HepG2 (cell line): ENCODE results near the gene BDP1. TPM values are rescaled to one million over a fixed set of nuclear protein-coding genes. Genes with fewer than 3 reads are reported as not detected.

Source experiments
- BATF2 ChIP-seq: sonication (generic); formaldehyde crosslinking; IDR thresholded peaks from 2 replicates; pipeline ENCODE4 v1.8.0; 2022; ENCODE audit warnings: mild to moderate bottlenecking, missing genetic modification reagents, moderate library complexity
- CEBPG ChIP-seq: IDR thresholded peaks from 2 replicates; pipeline ENCODE4 v1.6.1; 2016
- CENPBD1 ChIP-seq: sonication (generic); formaldehyde crosslinking; IDR thresholded peaks from 2 replicates; pipeline ENCODE4 v1.8.0; 2022; ENCODE audit warnings: missing genetic modification reagents, low read depth, mild to moderate bottlenecking, borderline replicate concordance
- E2F1 ChIP-seq: sonication (generic); formaldehyde crosslinking; IDR thresholded peaks from 2 replicates; pipeline ENCODE4 v1.5.0; 2020; ENCODE audit warnings: missing genetic modification reagents
- HMG20B ChIP-seq: conservative IDR thresholded peaks from 2 replicates; pipeline ENCODE4 v1.6.1; 2016; ENCODE audit warnings: missing genetic modification reagents, missing compliant biosample characterization
- IRF1 ChIP-seq: sonication (generic); formaldehyde crosslinking; IDR thresholded peaks from 2 replicates; pipeline ENCODE4 v1.4.0; 2020; ENCODE audit warnings: low read depth, mild to moderate bottlenecking, missing genetic modification reagents
- IRF2 ChIP-seq: IDR thresholded peaks from 2 replicates; pipeline ENCODE4 v1.6.1; 2018; ENCODE audit warnings: missing genetic modification reagents, missing compliant biosample characterization
- ISL2 ChIP-seq: sonication (generic); formaldehyde crosslinking; IDR thresholded peaks from 2 replicates; pipeline ENCODE4 v1.5.0; 2020; ENCODE audit warnings: missing genetic modification reagents
- MXD4 ChIP-seq: IDR thresholded peaks from 2 replicates; pipeline ENCODE4 v1.6.1; 2016; ENCODE audit warnings: mild to moderate bottlenecking, missing biosample characterization, missing genetic modification reagents
- MXI1 ChIP-seq: IDR thresholded peaks from 3 replicates; pipeline ENCODE4 v1.6.1; 2012; ENCODE audit warnings: low read depth, low read length, inconsistent platforms, borderline replicate concordance
- NFRKB ChIP-seq: fragments of 450-650 bp; IDR thresholded peaks from 2 replicates; pipeline ENCODE4 v1.6.1; 2017
- NPAS2 ChIP-seq: sonication (generic); formaldehyde crosslinking; IDR thresholded peaks from 2 replicates; pipeline ENCODE4 v1.8.0; 2022; ENCODE audit warnings: mild to moderate bottlenecking, missing genetic modification reagents, borderline replicate concordance
- POGZ ChIP-seq: sonication (generic); formaldehyde crosslinking; IDR thresholded peaks from 2 replicates; pipeline ENCODE4 v1.4.0; 2020; ENCODE audit warnings: mild to moderate bottlenecking, missing genetic modification reagents
- POLR2A ChIP-seq, 2 experiments: IDR thresholded peaks; 2 replicates each; pipeline ENCODE4 v1.6.1; 2011; ENCODE audit warnings: low read depth in 2 of 2, low read length in 2 of 2, mild to moderate bottlenecking in 1 of 2, moderate library complexity in 1 of 2; ENCODE audit not compliant: insufficient read depth in 1 of 2
- SP1 ChIP-seq, 2 experiments: fragments of 450-650 bp in 1 of 2; sonication (generic) in 1 of 2; formaldehyde crosslinking in 1 of 2; IDR thresholded peaks; 2 replicates each; pipeline versions ENCODE4 v1.4.0 to v1.6.1; 2016 to 2020; ENCODE audit warnings: missing genetic modification reagents in 1 of 2
- STAG1 ChIP-seq: sonication (generic); formaldehyde crosslinking; IDR thresholded peaks from 2 replicates; pipeline ENCODE4 v1.4.0; 2020; ENCODE audit warnings: missing genetic modification reagents
- ZFP36L1 ChIP-seq: sonication (generic); formaldehyde crosslinking; IDR thresholded peaks from 2 replicates; pipeline ENCODE4 v1.8.0; 2022; ENCODE audit warnings: mild to moderate bottlenecking, missing genetic modification reagents, moderate library complexity
- ZMAT3 ChIP-seq: sonication (generic); formaldehyde crosslinking; conservative IDR thresholded peaks from 2 replicates; pipeline ENCODE4 v1.7.0; 2021; ENCODE audit warnings: missing genetic modification reagents
- ZNF143 ChIP-seq: sonication (generic); formaldehyde crosslinking; IDR thresholded peaks from 2 replicates; pipeline ENCODE4 v1.4.0; 2020; ENCODE audit warnings: missing genetic modification reagents
- ZNF225 ChIP-seq: sonication (generic); formaldehyde crosslinking; IDR thresholded peaks from 2 replicates; pipeline ENCODE4 v1.4.0; 2020; ENCODE audit warnings: mild to moderate bottlenecking, missing genetic modification reagents
- ZNF432 ChIP-seq: sonication (generic); formaldehyde crosslinking; IDR thresholded peaks from 2 replicates; pipeline ENCODE4 v1.5.0; 2020; ENCODE audit warnings: missing genetic modification reagents, mild to moderate bottlenecking, borderline replicate concordance
- ZNF567 ChIP-seq: sonication (generic); formaldehyde crosslinking; IDR thresholded peaks from 2 replicates; pipeline ENCODE4 v1.8.1; 2023; ENCODE audit warnings: mild to moderate bottlenecking, missing genetic modification reagents, borderline replicate concordance
- ZNF83 ChIP-seq: sonication (generic); formaldehyde crosslinking; IDR thresholded peaks from 2 replicates; pipeline ENCODE4 v1.4.0; 2020; ENCODE audit warnings: missing genetic modification reagents, mild to moderate bottlenecking, borderline replicate concordance
- polyA plus RNA-seq, 8 experiments: library from polyadenylated mRNA; depleted of rRNA in 3 of 8; stranded (reverse) in 7 of 8; unstranded in 1 of 8; fragments of >200 nt; fragmentation: Illumina TruSeq in 4 of 8; extraction: Trizol in 4 of 8; gene quantifications; 2 replicates each; pipeline versions ENCODE4 v1.2.1 to v1.2.3, GENCODE V29; 2011 to 2016; ENCODE audit warnings: low read depth in 4 of 8, missing spikeins in 1 of 8, mixed read lengths in 1 of 8; ENCODE audit not compliant: insufficient read depth in 1 of 8
- total RNA-seq, 5 experiments: library from RNA; depleted of rRNA; stranded (reverse); fragments of >200 nt; fragmentation: Illumina TruSeq; extraction: Trizol; gene quantifications; 2 replicates each; pipeline ENCODE4 v1.2.3, GENCODE V29; 2016; ENCODE audit warnings: low read depth in 1 of 5
- TF ChIP-seq, protein P1 (sequence below): sonication (generic); formaldehyde crosslinking; conservative IDR thresholded peaks from 2 replicates; pipeline ENCODE4 v1.4.0; 2020; ENCODE audit warnings: mild to moderate bottlenecking, missing genetic modification reagents, moderate library complexity

The BDP1 gene
- total and polyA plus RNA-seq, 2 of the 13 experiments (the other 11 are each of a cell fraction or from before 2014, with no cell fraction given) = 10.2 to 22.4 TPM

DNA sequence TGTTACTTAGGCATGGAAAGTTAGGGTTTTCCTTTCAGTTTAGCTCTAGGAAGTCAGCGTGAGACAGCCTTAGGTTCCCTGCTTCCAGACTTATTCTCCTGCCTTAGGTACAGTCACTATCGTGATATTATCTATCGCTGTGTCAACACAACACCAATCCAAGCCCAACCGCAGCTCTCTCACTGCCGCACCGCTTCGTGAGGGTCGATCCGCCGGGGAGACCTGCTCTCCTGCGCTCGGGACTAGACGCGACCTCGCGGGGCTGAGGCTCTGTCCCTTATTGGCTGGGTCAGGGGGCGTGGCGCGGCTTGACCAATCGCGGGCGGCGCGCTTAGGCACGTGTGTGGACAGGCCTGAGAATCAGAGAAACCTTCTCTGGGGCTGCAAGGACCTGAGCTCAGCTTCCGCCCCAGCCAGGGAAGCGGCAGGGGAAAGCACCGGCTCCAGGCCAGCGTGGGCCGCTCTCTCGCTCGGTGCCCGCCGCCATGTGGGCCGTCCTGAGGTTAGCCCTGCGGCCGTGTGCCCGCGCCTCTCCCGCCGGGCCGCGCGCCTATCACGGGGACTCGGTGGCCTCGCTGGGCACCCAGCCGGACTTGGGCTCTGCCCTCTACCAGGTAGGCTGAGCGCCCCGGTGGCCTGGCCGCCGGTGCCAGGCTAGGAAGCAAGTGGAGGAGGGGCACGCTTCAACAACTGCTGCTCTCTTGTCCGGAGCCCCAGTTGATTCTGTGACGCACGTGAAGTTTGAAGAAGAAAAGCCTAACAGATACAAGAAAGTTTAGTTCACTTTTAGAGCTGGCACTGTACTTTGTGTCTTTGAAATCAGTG, 131.7 kb downstream of the BDP1 start, which contains the start of gene MCCC2 (continued):
- TF ChIP-seq ZNF432 (CRISPR knock-in tag) = no peak
- TF ChIP-seq POGZ (CRISPR knock-in tag) = peak; percentile 86
- peak; percentile 4; the same call in 1 of the 2 replicates for TF ChIP-seq ZNF225 (CRISPR knock-in tag)
- peak; percentile 95 to 96 for TF ChIP-seq POLR2A (IDR thresholded peaks at IDR 0.05; ENCODE audit: insufficient read depth in 1 of 2, low read depth in 2 of 2, low read length in 2 of 2)
- no peak for TF ChIP-seq ZNF567 (CRISPR knock-in tag)
- TF ChIP-seq NFRKB = no peak
- 0 out of 2 replicates have a peak, but pooled peaks have one; percentile 42 for TF ChIP-seq BATF2 (CRISPR knock-in tag)
- no peak for TF ChIP-seq ZNF143 (CRISPR knock-in tag)
- peak; percentile 85; the same call in 1 of the 3 replicates for TF ChIP-seq MXI1
- TF ChIP-seq HMG20B (CRISPR knock-in tag) = peak; percentile 14; the same call in 1 of the 2 replicates
- peak; percentile 52; the same call in 1 of the 2 replicates for TF ChIP-seq ZFP36L1 (CRISPR knock-in tag)
- no peak for TF ChIP-seq IRF1
- TF ChIP-seq SP1 (IDR thresholded peaks at IDR 0.05) = no peak
- TF ChIP-seq SP1 (CRISPR knock-in tag; IDR thresholded peaks at IDR 0.05) = 0 out of 2 replicates have a peak, but pooled peaks have one; percentile 42
- TF ChIP-seq NPAS2 = no peak
- TF ChIP-seq CEBPG (CRISPR knock-in tag) = no peak
- no peak for TF ChIP-seq STAG1 (CRISPR knock-in tag)
- no peak; the same call in 1 of the 2 replicates for TF ChIP-seq E2F1 (CRISPR knock-in tag)
- TF ChIP-seq ZNF83 (CRISPR knock-in tag) = no peak
- no peak for TF ChIP-seq CENPBD1
- TF ChIP-seq ZMAT3 = peak; percentile 91
- peak; percentile 87; the same call in 1 of the 2 replicates for TF ChIP-seq MXD4 (CRISPR knock-in tag)
- peak; percentile 69; the same call in 1 of the 2 replicates for TF ChIP-seq IRF2 (CRISPR knock-in tag)
- TF ChIP-seq, protein P1, sequence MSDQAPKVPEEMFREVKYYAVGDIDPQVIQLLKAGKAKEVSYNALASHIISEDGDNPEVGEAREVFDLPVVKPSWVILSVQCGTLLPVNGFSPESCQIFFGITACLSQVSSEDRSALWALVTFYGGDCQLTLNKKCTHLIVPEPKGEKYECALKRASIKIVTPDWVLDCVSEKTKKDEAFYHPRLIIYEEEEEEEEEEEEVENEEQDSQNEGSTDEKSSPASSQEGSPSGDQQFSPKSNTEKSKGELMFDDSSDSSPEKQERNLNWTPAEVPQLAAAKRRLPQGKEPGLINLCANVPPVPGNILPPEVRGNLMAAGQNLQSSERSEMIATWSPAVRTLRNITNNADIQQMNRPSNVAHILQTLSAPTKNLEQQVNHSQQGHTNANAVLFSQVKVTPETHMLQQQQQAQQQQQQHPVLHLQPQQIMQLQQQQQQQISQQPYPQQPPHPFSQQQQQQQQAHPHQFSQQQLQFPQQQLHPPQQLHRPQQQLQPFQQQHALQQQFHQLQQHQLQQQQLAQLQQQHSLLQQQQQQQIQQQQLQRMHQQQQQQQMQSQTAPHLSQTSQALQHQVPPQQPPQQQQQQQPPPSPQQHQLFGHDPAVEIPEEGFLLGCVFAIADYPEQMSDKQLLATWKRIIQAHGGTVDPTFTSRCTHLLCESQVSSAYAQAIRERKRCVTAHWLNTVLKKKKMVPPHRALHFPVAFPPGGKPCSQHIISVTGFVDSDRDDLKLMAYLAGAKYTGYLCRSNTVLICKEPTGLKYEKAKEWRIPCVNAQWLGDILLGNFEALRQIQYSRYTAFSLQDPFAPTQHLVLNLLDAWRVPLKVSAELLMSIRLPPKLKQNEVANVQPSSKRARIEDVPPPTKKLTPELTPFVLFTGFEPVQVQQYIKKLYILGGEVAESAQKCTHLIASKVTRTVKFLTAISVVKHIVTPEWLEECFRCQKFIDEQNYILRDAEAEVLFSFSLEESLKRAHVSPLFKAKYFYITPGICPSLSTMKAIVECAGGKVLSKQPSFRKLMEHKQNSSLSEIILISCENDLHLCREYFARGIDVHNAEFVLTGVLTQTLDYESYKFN (CRISPR knock-in tag) = peak; percentile 46
- peak; percentile 68 for TF ChIP-seq ISL2 (CRISPR knock-in tag)
